AG04450 (cell line): ENCODE measurements around the gene MGAT4A. TPM values are rescaled to one million over a fixed set of nuclear protein-coding genes. Genes with fewer than 3 reads are reported as not detected.

ENCODE experiments used
- CTCF ChIA-PET: fragments of 300-600, 350-600 bp; formaldehyde crosslinking; extraction: SDS; loops from one replicate; lab custom pipeline; 2022; ENCODE audit warnings: antibody characterized with exemption, inconsistent platforms; lab: Charles Lee
- POLR2A ChIA-PET: fragments of 350-600 bp; formaldehyde crosslinking; extraction: SDS; loops from one replicate; lab custom pipeline; 2021; ENCODE audit warnings: antibody characterized with exemption, inconsistent platforms; lab: Yijun Ruan, JAX
- DNase-seq: peaks from one replicate; pipeline ENCODE4 v3.0.0-alpha.2; 2011; ENCODE audit warnings: low read depth, low spot score
- H3K27ac ChIP-seq: one replicate; pipeline ENCODE4 v1.5.1; 2012; ENCODE audit warnings: low read depth, low read length, control low read depth
- H3K27me3 ChIP-seq: one replicate; pipeline ENCODE4 v1.6.0; 2012; ENCODE audit warnings: low read length; ENCODE audit not compliant: control insufficient read depth, insufficient read depth
- H3K4me3 ChIP-seq: 2 replicates; pipeline ENCODE4 v1.5.1; 2011; ENCODE audit warnings: mild to moderate bottlenecking, low read depth, low read length, control low read depth
- H3K9me3 ChIP-seq: 2 replicates; pipeline ENCODE4 v1.5.1; 2012; ENCODE audit warnings: low read length; ENCODE audit not compliant: control insufficient read depth, insufficient read depth
- CTCF ChIP-seq: IDR thresholded peaks from 2 replicates; pipeline ENCODE4 v1.5.1; 2011; ENCODE audit warnings: low read depth, low read length, control low read depth, inconsistent platforms
- polyA plus RNA-seq: library from polyadenylated mRNA; depleted of rRNA; stranded (reverse); fragments of >200 nt; gene quantifications from 2 replicates; pipeline ENCODE4 v1.2.3, GENCODE V29; 2011

MGAT4A gene
- polyA plus RNA-seq, 1 experiment: 0.04 TPM

- peak; percentile 22; the same call in 1 of the 2 replicates for TF ChIP-seq CTCF
- CTCF ChIA-PET: interaction anchor here (0.6 kb wide), 1 partner anchor 18 kb away, joined by 5 read pairs; no protein-coding TSS in a partner anchor
- POLR2A ChIA-PET: no interaction called here
- Histone ChIP-seq H3K27ac (no peak overlapping the region), H3K4me3 (no peak overlapping the region), H3K27me3 (peaks cover 14% of the 10 kb centered on the region), H3K9me3 (no peaks in the 10 kb centered on the region; the same call in 1 of the 2 replicates)
- DNase-seq: no peak
These were observed 96.4 kb downstream of the MGAT4A start for GRCh38 chr2:98634406-98635092.

DNA sequence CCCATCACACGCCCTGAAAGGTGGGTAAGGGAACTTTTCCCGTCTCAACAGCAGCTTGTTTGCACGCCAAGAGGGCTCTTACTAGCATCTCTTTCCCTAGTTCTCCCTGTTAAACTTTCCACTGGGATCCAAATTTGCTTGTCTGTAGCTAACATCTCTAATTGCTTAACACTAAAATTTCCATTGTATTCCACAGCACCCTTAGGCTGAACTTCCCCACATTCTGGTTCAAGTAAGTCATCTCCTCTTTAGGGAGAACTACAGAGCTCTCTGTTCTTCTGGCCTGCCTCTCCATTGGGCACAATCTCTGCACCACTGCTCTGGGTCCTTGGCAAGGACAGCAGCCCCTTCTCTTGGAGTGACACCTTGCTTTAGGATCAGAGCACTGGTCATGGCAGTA is 98.6 kb downstream of the MGAT4A start:
- H3K9me3 ChIP-seq: no peaks in the 10 kb centered on the region; the same call in 1 of the 2 replicates
- DNase-seq: no peak
- CTCF ChIA-PET: no interaction called here
- no peak for TF ChIP-seq CTCF
- POLR2A ChIA-PET: no interaction called here
- H3K4me3 ChIP-seq: no peak overlapping the region
- no peak overlapping the region for H3K27ac ChIP-seq
- peaks cover 15% of the 10 kb centered on the region for H3K27me3 ChIP-seq

GRCh38 chr2:98623657-98624056 is 107.3 kb downstream of the MGAT4A start:
- H3K9me3 ChIP-seq: no peaks in the 10 kb centered on the region
- H3K4me3 ChIP-seq: no peak overlapping the region
- TF ChIP-seq CTCF: no peak
- no peak for DNase-seq
- peaks cover 5% of the 10 kb centered on the region for H3K27me3 ChIP-seq
- ChIA-PET CTCF (no interaction called here), POLR2A (no interaction called here)
- H3K27ac ChIP-seq: no peak overlapping the region

DNA sequence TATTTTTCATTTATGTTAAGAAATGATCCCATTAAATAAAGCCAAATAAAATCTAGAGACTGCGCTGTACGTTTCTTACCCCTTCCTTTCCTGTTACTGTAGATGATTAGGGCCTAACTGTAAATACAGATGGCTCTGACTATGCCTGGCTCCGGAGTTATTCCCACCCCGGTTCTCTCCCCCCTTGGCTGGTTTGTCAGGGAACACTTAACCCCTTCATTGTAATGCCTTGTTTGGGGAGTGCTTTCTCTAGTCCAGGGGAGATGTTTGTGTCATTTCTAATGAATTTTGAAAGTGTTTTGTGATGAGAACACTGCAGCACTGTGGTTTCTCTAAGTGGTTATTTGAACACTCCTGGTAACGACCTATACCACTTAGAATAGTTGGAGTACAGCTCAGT is 113.8 kb downstream of the MGAT4A start:
- H3K4me3 ChIP-seq: no peak overlapping the region
- no peak for DNase-seq
- no peaks in the 10 kb centered on the region for H3K9me3 ChIP-seq
- ChIA-PET POLR2A (no interaction called here), CTCF (interaction anchor here (1.6 kb wide), 1 partner anchor 32 kb away, joined by 6 read pairs; no protein-coding TSS in a partner anchor)
- no peak for TF ChIP-seq CTCF
- H3K27me3 ChIP-seq: no peaks in the 10 kb centered on the region
- H3K27ac ChIP-seq: no peak overlapping the region

- Histone ChIP-seq H3K9me3 (no peaks in the 10 kb centered on the region), H3K27me3 (no peaks in the 10 kb centered on the region), H3K4me3 (no peak overlapping the region), H3K27ac (no peak overlapping the region)
- DNase-seq: no peak
- CTCF ChIA-PET: interaction anchor here (0.8 kb wide), 1 partner anchor 203 kb away, joined by 3 read pairs; no protein-coding TSS in a partner anchor
- TF ChIP-seq CTCF: no peak
- POLR2A ChIA-PET: no interaction called here
These were observed 115.5 kb downstream of the MGAT4A start for GRCh38 chr2:98615481-98615880.
